ENCODE measurements around the gene SHOC2.

Gene SHOC2

DNA sequence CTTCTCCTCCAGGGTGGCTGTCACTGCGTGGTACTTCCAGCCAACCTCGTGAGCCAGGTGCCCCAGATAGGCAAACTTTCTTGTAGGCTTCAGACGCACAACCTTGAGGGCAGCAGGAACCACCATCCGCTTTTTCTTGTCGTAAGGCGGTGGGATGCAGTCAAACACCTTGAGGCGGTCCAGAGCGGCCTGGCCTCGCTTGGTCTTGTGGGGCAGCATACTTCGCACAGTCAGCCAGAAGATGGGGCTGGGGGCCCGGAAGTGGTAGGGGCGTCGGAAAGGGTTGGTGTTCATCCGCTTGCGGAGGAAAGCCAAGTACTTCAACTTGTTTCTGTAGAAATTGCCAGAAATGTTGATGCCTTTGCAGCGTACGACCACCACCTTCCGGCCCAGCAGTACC, 17.4 kb downstream of the SHOC2 start:
- TF ChIP-seq POLR2AphosphoS5 (IDR thresholded peaks at IDR 0.05; ENCODE audit: low read depth, low read length) (no peak), SIN3A (IDR thresholded peaks at IDR 0.05; ENCODE audit: borderline replicate concordance, insufficient read depth, low read length) (no peak), FOXP2 (optimal IDR thresholded peaks at IDR 0.05; ENCODE audit: borderline replicate concordance, extremely low read depth, extremely low read length, insufficient read depth) (no peak), TAF1 (IDR thresholded peaks at IDR 0.05; ENCODE audit: borderline replicate concordance, insufficient read depth, low read length) (no peak)
- TF ChIP-seq, protein P1, sequence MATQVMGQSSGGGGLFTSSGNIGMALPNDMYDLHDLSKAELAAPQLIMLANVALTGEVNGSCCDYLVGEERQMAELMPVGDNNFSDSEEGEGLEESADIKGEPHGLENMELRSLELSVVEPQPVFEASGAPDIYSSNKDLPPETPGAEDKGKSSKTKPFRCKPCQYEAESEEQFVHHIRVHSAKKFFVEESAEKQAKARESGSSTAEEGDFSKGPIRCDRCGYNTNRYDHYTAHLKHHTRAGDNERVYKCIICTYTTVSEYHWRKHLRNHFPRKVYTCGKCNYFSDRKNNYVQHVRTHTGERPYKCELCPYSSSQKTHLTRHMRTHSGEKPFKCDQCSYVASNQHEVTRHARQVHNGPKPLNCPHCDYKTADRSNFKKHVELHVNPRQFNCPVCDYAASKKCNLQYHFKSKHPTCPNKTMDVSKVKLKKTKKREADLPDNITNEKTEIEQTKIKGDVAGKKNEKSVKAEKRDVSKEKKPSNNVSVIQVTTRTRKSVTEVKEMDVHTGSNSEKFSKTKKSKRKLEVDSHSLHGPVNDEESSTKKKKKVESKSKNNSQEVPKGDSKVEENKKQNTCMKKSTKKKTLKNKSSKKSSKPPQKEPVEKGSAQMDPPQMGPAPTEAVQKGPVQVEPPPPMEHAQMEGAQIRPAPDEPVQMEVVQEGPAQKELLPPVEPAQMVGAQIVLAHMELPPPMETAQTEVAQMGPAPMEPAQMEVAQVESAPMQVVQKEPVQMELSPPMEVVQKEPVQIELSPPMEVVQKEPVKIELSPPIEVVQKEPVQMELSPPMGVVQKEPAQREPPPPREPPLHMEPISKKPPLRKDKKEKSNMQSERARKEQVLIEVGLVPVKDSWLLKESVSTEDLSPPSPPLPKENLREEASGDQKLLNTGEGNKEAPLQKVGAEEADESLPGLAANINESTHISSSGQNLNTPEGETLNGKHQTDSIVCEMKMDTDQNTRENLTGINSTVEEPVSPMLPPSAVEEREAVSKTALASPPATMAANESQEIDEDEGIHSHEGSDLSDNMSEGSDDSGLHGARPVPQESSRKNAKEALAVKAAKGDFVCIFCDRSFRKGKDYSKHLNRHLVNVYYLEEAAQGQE (IDR thresholded peaks at IDR 0.05; ENCODE audit: insufficient read depth in 1 of 2, low read depth in 2 of 2, low read length in 2 of 2), result no peak

DNA sequence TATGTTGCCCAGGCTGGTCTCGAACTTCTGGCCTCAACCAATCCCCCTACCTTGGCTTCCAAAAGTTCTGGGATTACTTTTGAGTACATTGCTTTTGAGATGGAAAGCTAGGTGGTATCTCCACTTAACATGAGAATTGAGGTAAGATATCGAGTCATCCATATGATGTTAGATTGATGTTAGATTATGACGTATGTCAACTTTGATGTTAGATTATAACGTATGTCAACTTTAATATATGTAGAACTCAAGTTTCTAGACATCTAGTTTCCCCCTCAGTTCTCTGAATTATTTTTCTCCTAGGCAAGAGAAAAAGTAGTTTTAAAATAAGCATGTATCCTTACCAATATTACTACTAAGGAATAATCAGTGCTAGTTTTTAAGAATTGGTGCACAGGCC, 20.0 kb downstream of the SHOC2 start:
- TF ChIP-seq SIN3A (IDR thresholded peaks at IDR 0.05; ENCODE audit: borderline replicate concordance, insufficient read depth, low read length) (no peak), TAF1 (IDR thresholded peaks at IDR 0.05; ENCODE audit: borderline replicate concordance, insufficient read depth, low read length) (no peak), FOXP2 (optimal IDR thresholded peaks at IDR 0.05; ENCODE audit: borderline replicate concordance, extremely low read depth, extremely low read length, insufficient read depth) (no peak), POLR2AphosphoS5 (IDR thresholded peaks at IDR 0.05; ENCODE audit: low read depth, low read length) (no peak)
- TF ChIP-seq, protein P1 (IDR thresholded peaks at IDR 0.05; ENCODE audit: insufficient read depth in 1 of 2, low read depth in 2 of 2, low read length in 2 of 2), result no peak

DNA sequence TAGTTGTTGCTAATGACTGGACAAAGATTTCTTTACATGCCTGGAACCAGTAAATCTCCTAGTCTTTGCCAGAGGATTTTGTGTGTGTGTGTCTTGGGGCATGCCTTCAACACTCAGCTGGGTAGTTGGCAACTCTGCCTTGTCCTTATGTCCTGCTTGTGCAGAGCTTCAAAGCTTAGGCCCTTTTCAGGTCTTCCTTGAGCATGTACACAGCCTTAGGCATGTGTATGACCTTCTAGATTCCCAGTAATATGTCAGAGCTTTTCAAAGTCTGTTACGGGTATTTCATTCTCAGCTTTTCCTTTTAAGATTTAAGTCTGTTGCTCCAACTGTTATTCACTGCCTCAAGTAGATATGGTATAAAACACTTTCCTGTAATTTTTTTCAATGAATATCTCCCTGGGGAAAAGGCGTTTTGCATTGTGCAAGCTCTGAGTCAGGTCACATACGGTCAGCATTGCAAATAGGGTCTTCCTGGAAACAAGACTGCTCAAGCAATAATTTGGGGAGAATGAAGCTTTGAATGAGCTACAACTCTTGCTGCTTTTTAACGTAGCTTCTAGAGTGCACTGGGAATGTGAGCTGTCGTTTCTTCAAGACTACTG, 25.5 kb downstream of the SHOC2 start:
- no peak for TF ChIP-seq POLR2AphosphoS5 (IDR thresholded peaks at IDR 0.05; ENCODE audit: low read depth, low read length)
- no peak for TF ChIP-seq TAF1 (IDR thresholded peaks at IDR 0.05; ENCODE audit: borderline replicate concordance, insufficient read depth, low read length)
- no peak for TF ChIP-seq FOXP2 (optimal IDR thresholded peaks at IDR 0.05; ENCODE audit: borderline replicate concordance, extremely low read depth, extremely low read length, insufficient read depth)
- no peak for TF ChIP-seq SIN3A (IDR thresholded peaks at IDR 0.05; ENCODE audit: borderline replicate concordance, insufficient read depth, low read length)
- TF ChIP-seq, protein P1 (IDR thresholded peaks at IDR 0.05; ENCODE audit: insufficient read depth in 1 of 2, low read depth in 2 of 2, low read length in 2 of 2), result no peak

DNA sequence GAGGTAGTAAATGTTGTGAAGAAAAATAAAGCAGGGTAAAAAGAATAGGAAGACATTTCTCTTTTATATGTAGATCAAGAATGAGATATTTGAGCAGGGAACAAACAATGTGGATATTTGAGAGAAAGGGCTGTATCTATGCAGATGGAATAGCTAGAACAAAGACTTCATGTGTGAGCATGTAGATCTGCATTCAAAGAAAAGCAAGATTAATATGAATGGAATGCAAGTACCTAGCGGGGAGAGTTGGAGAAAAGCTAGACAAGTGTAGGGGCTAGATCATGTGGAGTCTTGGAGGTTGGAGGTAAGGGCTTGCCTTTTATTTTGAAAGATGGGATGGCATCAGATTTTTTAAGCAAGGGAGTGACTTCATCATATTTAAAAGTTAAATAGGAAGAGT, 27.1 kb downstream of the SHOC2 start:
- TF ChIP-seq SIN3A (IDR thresholded peaks at IDR 0.05; ENCODE audit: borderline replicate concordance, insufficient read depth, low read length), result no peak
- no peak for TF ChIP-seq POLR2AphosphoS5 (IDR thresholded peaks at IDR 0.05; ENCODE audit: low read depth, low read length)
- no peak for TF ChIP-seq TAF1 (IDR thresholded peaks at IDR 0.05; ENCODE audit: borderline replicate concordance, insufficient read depth, low read length)

DNA sequence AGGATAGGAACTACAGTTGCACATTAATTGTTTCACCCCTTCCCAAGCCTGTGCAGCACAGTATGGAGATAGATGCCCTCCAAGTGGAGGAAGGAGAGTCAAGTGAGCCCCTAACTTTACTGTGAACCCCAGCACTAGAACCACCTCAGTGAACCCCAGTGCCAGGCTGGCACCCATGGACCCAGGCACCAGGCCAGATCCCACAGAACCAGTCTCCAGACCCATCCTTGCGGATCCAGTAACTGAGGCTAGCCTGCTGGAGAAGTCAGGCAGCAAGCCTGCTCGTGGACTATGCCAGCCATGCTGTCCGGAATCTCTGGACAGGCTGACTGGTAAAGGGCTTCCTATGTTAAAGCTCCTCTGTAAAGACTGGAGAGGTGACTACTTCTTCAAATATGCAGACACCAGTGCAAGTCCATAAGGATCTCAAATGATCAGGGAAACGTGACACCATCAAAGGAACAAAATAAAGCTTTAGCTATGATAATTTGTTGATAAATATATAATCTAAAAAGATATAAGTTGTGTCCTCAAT, 27.7 kb downstream of the SHOC2 start:
- TF ChIP-seq POLR2AphosphoS5 (IDR thresholded peaks at IDR 0.05; ENCODE audit: low read depth, low read length) (no peak), FOXP2 (optimal IDR thresholded peaks at IDR 0.05; ENCODE audit: borderline replicate concordance, extremely low read depth, extremely low read length, insufficient read depth) (no peak), SIN3A (IDR thresholded peaks at IDR 0.05; ENCODE audit: borderline replicate concordance, insufficient read depth, low read length) (no peak), TAF1 (IDR thresholded peaks at IDR 0.05; ENCODE audit: borderline replicate concordance, insufficient read depth, low read length) (no peak)
- TF ChIP-seq, protein P1 (IDR thresholded peaks at IDR 0.05; ENCODE audit: insufficient read depth in 1 of 2, low read depth in 2 of 2, low read length in 2 of 2), result no peak
